Mucosa of gallbladder (tissue), 1 donor: Measurements from ENCODE around the gene SGMS2. TPM values are rescaled to one million over a fixed set of nuclear protein-coding genes. Genes with fewer than 3 reads are reported as not detected.
"Not testable (repeated sequence)": the region's sequence is repeated elsewhere in the genome, so short reads cannot be mapped to it uniquely, and the experiment has no call there.

Experiments used
- DNase-seq: peaks from one replicate; pipeline ENCODE4 v3.0.0-alpha.2; 2020; ENCODE audit warnings: low spot score
- total RNA-seq: library from RNA; stranded (reverse); gene quantifications from one replicate; pipeline ENCODE4 v1.2.1, GENCODE V29; 2021
- donor health status: DM: no; HTN: no; CAD: no.

SGMS2 gene
- total RNA-seq, 1 donor from 2014 or later, result 76.1 TPM

GRCh38 chr4:107866726-107867125 is 42.0 kb downstream of the SGMS2 start:
- no peak for DNase-seq

- no peak for DNase-seq
These were observed 45.5 kb downstream of the SGMS2 start for GRCh38 chr4:107870236-107870635.

DNA sequence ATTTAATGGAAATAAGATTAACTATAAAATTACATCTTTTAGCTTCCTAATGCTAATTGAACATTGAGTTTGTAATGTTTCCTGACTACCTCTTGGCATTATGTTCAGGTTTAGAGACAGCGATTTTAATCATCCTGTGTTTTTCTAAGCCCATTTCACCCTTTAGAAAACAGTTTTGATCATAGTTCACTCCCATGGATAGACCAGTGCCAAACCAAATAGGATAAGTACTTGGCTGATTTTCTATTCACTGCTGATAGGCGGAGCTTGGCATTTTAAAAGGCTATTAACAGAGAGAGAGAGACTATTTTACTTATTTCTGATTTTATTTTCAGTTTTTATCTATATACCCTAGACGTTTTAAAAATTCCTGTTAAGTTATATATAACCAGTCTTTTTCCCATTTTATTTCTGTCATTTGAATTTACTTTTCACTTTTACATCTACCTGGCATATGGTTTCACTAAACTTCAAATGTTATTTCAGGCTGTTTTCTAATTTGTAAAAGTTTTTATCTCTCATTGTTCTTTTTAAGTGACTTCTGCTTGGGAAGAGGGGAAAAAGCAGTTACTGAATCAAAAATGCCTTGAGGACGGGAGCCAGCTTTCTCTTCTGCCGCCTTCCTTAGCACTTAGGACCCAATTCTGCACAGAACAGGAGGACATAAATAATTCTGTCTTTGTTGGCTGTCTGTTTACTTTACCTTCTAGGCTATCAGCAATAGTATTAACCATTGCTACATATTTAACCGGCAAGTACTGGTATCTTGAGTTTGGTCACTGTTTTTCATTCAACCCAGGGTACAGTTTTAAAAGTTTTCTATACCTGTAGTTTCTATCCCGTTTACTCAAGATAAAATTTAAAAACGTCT is 46.4 kb downstream of the SGMS2 start:
- DNase-seq, result no peak

DNA sequence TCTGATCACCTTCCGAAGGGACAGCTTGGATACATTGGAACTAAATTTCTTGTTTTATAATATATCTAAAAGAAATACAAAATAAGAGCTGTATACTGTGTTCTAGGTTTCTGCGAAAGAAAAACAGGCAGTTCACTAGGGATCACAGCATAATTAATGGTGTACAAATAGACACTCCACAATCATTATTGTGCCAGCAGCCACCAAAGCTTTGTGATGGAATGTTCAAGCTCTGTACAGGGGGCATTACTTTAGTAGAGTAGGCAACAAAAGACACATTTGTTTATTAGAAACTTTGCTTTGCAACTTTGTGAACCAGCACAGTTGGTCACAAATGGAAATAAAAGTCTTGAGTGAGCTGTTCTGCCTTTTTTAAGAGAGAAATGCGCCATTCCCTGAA is 49.3 kb downstream of the SGMS2 start:
- DNase-seq, result no peak

DNA sequence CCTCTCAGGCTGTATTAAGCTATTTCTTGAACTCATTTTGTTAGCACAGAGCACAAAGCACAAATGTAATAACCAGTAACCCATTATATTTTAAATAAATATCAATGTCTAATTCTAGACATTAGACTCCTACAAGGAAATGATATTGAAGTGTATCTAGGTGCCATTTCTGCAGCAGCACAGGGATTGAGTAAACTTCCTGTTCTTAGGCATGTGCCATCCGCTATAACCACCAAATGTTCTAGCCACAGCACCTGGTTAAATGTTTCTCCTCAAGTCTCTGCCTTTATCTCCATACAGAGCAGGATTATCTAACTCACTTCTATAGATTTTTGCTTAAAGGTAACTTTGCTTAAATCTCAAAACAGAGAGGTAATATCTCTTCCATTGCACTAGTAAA is 51.4 kb downstream of the SGMS2 start:
- no peak for DNase-seq

- no peak for DNase-seq
These were observed 52.6 kb downstream of the SGMS2 start for GRCh38 chr4:107877361-107877760.

- no peak for DNase-seq
These were observed 61.1 kb downstream of the SGMS2 start for GRCh38 chr4:107885865-107886264.

DNA sequence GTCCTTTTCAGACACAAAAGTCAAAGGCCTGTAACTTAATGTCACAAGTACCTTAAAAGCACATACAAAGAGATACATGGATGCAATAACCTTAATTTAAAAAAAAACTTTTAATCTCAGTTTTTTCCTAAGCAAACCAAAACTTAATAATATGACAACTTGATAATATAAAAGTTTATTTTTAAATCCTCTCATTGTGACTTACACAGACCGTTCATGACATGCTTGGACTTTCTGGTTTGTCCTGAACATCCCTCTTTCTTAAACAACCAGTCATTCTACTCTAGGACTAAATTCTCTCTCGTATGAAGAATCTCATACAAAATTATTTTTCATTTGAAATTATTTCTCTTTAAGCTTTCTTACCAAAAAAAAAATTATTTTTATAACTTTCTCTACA is 63.5 kb downstream of the SGMS2 start:
- DNase-seq, result no peak

DNA sequence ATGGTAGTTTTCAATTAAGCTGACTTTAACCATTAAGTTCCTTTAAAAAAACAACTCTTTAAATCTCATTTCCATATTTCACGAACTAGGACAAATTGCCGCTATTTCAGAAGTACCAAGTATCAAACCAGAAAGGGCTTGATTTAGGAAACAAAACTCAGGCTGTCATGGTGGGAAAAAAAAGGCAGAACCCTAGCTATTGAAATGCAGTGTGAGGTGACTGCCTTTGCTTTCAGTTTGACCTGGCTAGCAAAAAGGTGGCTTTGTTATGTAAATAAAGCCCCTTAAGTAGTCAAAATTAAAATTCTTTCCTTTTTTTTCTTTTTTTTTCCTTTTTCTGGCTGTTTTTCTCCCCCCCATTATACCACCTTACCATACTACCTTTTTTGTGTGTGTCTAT is 66.0 kb downstream of the SGMS2 start:
- DNase-seq, result no peak

- no peak for DNase-seq
These were observed 66.6 kb downstream of the SGMS2 start for GRCh38 chr4:107891299-107891698.

DNA sequence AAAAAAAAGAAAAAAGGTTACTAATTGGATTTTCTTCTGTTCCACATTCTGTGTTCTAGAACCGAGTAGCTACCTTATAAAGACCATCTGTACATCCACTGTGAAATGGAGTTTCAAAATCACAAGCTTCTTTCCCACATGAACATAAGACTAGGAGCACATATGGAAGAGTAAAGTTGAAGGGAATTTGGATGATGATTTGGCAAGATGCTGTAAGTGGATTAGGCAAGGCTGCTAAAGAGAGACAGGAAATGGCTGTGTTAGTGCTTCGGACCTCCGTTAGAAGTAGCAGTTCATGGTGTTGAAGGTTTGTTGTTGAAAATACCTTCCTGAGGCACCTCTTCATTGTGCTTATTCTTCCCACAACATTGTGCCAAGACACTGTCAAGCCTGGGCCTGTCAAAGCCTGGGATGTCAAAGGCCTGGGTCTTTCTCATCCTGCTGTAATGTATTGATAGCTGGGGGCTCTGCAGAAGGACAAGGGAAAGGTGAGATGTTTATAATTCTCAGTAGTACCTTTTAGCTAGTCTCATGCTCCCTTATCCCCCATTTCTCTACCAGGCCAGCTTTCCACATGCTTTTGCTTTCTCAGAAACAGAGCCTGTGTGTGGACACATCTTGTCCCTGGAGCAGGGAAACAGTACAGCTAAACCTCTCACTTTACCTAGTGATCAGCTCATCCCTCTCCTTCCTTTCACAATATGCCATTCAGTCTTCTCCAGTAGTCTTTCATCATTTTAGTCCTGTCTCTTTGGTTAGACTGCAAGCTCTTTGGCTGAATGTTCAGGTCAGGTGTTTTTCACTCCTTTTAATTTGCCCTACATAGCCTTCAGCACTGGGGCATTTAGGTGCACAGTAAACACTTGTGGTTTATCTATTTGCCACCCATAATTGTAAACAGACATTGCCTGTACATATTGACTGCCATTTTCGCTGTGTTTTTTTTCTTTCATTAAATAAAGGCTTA is 68.7 kb downstream of the SGMS2 start:
- DNase-seq, result no peak

DNA sequence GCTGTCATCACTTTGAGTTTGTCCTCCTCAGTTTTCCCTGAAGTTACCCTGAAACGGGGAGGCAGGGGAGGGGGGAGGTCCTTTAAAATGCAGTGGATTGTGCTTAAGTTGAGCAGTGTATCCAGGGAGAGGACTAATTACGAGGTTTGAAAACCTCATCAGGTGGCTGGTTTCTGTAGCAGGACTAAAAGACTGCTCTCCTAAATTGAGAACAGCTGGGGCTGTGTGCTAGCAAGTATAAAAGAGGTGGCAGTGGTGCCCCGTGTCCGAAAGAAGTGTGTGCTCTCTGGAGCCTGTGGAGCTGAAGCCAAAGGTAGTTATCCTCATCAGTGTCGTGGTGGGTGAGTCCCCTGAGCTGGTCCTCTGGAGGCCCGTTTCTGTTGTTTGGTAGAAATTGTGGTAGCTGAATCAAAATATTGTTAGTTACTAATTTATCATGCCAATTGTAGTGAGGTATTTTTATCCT is 69.4 kb downstream of the SGMS2 start:
- DNase-seq, result no peak

- DNase-seq, result no peak
These were observed 71.5 kb downstream of the SGMS2 start for GRCh38 chr4:107896158-107896645.

GRCh38 chr4:107896646-107897045 is 71.9 kb downstream of the SGMS2 start:
- no peak for DNase-seq

GRCh38 chr4:107897823-107898222 is 73.1 kb downstream of the SGMS2 start:
- no peak for DNase-seq

DNA sequence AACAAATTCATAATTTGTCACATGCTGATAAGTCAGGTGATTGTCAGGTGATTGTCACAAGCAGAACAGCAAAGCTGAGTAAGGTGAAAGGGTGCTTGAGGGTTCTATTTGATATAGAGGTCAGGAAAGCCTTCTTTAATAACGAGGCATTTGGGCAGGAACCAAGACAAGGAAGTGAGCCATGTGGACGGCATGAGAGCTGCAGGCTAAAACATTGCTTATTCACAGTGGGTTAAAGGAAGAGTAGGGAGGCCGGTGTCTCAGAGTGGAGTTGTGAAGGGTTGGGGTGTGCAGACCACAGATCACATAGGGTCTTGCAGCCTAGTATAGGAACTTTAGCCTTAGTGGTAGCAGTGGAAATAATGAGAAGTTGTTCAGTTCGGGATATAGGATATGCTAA is 75.3 kb downstream of the SGMS2 start:
- no peak for DNase-seq

GRCh38 chr4:107900508-107900907 is 75.8 kb downstream of the SGMS2 start:
- DNase-seq, result no peak

DNA sequence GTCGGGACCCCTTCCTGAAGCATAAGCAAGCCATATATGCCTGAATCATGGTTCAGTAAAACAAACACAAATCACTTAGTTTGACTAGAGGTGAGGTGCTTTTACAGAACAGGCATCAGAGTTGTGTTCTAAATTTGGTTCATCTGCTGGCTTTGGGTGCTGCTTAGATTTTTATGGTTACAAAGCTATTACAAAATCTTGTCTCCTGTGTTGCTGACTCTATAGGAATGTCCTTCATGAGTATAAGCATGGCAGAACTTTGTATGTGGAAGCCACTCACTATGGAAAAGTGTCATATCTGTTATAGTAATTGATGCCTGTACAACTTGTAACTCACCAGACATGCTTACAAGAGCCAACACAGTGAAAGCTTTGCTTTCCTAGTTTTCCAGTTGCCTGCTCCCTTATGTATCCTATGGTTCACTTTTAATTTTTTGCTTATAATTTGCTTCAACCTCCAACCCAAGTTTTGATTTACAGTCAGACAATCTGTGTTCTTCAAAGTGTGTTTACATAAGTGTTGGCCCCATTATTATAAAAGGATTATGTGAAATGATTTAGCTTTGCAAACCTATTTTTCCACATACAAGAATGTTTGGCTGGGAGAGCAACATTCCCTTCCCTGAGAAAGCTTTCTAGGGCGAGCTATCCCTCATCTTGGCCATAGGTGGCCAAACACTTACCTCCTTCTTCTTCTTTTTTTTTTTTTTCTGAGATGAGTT is 76.6 kb downstream of the SGMS2 start:
- DNase-seq, result no peak

GRCh38 chr4:107902715-107903114 is 78.0 kb downstream of the SGMS2 start:
- no peak for DNase-seq

DNA sequence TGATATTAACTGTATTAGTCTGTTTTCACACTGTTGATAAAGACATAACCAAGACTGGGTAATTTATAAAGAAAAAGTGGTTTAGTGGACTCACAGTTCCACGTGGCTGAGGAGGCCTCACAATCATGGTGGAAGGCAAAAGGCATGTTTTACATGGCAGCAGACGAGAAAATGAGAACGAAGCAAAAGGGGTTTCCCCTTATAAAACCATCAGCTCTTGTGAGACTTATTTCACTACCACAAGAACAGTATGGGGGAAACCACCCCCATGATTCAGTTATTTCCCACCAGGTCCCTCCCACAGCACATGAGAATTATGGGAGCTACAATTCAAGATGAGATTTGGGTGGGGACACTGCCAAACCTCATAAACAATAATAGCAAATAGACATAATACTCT is 80.3 kb downstream of the SGMS2 start:
- DNase-seq, result not testable (repeated sequence)

DNA sequence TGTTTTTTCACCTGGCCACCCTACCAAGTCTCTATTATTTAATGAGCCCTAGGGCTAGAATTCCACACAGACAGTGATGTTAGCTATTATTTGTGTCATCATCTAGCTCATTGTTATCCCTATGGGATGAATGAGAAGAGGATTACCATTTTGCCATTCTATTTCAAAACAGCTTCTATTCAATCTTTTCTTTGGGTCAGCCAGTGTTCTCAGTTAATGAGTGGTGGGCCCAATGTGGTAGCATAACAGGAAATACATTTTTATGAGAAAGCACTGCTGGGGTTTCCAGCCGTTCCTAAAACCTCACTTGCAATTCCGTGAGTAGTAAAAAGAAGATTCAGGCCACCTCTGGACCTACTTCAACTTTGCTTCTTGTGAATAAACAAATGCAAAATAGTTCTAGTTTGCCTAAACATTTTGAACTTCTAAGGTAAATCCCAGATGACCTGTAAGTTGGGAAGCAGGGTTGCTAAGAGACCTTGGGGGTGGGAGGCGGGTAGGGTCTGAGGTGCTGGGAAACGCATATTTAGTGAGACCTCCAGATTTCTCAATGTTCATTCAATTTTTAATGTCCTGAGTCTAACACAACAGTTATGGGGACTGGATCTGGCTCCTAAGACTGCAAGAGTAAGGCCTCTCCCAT is 81.8 kb downstream of the SGMS2 start:
- DNase-seq, result no peak
